Neuron (in vitro differentiated cells): ENCODE results near the gene SMIM31.

Source experiments
- H2AFZ ChIP-seq: one replicate; pipeline ENCODE4 v1.6.1; 2013; ENCODE audit warnings: low read depth, mild to moderate bottlenecking, inconsistent platforms, low read length, moderate library complexity
- H3K27me3 ChIP-seq: one replicate; pipeline ENCODE4 v1.6.1; 2013; ENCODE audit warnings: low read length; ENCODE audit not compliant: insufficient read depth
- H3K36me3 ChIP-seq: one replicate; pipeline ENCODE4 v1.6.1; 2013; ENCODE audit warnings: low read length; ENCODE audit not compliant: insufficient read depth
- H3K4me1 ChIP-seq: one replicate; pipeline ENCODE4 v1.6.1; 2013; ENCODE audit warnings: low read length; ENCODE audit not compliant: insufficient read depth
- H3K4me3 ChIP-seq: 2 replicates; pipeline ENCODE4 v1.5.1; 2013; ENCODE audit warnings: mild to moderate bottlenecking, low read length, moderate library complexity
- H3K9me3 ChIP-seq: one replicate; pipeline ENCODE4 v1.6.1; 2013; ENCODE audit warnings: low read length

SMIM31 gene

DNA sequence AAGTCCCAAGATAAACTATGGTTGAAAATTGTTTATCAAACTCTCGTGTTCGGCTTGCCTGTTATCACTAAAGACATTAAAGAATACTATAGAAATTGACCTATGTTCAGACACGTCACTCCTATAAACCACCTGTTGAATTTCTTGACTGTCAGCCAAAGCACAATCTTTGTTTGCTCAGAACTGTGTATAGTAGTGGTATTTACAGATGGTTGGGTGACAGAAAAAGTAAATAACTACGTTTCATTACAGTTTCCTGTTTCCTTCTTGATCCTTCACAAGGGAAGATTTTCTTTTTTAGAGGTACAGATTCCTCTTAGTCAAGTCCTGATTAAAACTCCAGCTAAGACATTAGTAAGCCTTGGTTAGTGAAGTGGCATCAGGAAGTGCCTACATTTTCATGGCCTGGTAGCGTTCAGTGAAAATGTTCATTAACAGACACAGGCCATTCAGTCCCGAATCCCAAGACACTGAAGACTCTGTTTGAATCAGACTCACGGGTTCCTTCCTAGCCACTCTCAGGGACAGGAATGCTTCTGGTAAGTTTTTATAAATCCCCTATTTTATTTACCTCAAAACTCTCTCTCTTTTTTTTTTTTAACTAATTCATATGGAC lies at the start of gene SMIM31:
Gene SMIM31 (plus strand): TSS at position 259 of the 616 bp plus-strand sequence. CDS start 16,313 bp downstream, outside the sequence.
- Histone ChIP-seq H3K27me3 (no peaks in the 10 kb centered on the region), H3K4me3 (no peak within 1 kb of the TSS), H3K9me3 (no peaks in the 10 kb centered on the region), H3K36me3 (no peaks in the 10 kb centered on the region), H3K4me1 (no peaks in the 10 kb centered on the region), H2AFZ (no peak within 1 kb of the TSS)

DNA sequence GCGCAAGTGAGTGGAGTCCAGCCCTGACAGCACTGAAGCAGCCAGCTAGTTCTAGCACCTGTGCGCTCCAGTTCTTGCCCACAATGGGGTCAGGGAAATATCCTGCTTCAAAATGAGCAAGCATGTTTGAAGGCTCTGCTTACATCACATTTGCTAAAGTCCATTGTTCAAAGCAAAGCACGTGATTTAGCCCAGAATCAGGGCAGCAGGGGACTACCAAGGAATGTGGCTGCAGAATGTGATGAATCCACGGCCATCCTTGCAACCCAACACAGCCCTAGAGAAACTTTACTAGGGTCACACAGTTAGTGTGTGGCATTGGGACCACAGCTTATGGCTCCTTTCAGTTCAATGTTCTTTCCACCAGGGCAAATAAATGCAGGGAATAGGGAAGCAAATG lies 47.3 kb upstream of the SMIM31 start:
- Histone ChIP-seq H3K9me3 (no peaks in the 10 kb centered on the region), H3K27me3 (no peaks in the 10 kb centered on the region), H3K4me3 (no peak overlapping the region), H3K36me3 (no peaks in the 10 kb centered on the region), H2AFZ (no peak overlapping the region), H3K4me1 (no peaks in the 10 kb centered on the region)

DNA sequence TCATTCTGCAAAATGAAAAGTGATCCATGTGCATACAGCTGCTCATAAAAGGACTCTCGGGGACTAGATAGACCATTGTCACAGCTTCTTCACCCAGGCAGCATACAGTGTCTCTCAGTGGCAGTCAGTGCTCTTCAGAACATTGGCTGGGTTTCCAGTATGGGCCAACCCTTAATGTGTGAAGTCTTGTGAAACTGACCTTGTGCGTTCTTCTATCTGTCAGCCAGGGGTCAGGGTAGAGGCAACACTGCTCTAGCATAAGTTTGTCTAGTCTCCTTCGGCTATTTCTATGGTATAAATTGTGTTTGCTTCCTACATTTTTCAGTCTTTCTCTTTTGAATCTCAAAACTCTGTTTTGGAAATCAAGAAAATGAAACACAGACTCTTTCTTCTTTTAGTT lies 37.0 kb upstream of the SMIM31 start:
- H2AFZ ChIP-seq = no peak overlapping the region
- H3K4me1 ChIP-seq = no peaks in the 10 kb centered on the region
- no peaks in the 10 kb centered on the region for H3K9me3 ChIP-seq
- H3K27me3 ChIP-seq = no peaks in the 10 kb centered on the region
- no peak overlapping the region for H3K4me3 ChIP-seq
- H3K36me3 ChIP-seq = no peaks in the 10 kb centered on the region

DNA sequence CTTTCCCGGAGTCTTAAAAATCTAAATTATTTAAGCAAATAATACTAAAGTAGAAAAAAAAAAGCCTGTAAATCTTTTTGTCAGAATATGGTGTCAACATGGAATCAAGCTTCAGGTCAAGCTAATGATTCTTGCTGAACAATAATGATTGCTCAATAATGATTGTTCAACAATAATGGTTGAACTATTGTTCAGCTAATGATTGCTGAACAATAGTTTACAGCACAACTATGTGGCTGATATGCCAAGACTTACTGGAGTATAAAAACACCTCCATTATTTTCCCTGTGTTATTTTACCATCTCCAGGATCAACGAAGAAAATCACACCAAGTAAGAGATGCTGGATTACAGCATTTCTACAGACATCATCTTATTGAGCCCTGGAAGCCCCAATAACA lies 35.1 kb upstream of the SMIM31 start:
- H3K9me3 ChIP-seq = no peaks in the 10 kb centered on the region
- no peaks in the 10 kb centered on the region for H3K4me1 ChIP-seq
- no peaks in the 10 kb centered on the region for H3K27me3 ChIP-seq
- H3K4me3 ChIP-seq = no peak overlapping the region
- H2AFZ ChIP-seq = no peak overlapping the region
- H3K36me3 ChIP-seq = no peaks in the 10 kb centered on the region

DNA sequence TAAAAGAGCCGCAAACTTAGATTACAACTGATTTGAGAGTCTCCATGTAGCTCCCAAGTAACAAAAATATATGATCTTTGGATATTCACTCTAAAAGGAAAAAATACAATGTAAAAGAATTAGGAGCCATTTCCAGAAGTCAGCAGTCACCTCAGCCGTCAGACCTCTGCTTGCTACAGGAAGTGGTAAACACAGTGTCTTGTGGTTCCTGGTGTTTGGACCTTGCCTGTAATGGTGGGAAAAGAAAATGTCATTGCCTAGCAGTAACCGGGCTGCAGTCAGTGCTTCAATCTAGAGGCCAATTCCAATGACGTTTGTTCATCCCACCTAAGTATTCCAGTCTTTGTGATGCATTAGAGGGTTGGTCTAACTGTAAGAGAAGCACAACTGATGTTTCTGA lies 28.9 kb upstream of the SMIM31 start:
- Histone ChIP-seq H3K27me3 (no peaks in the 10 kb centered on the region), H3K36me3 (no peaks in the 10 kb centered on the region), H3K9me3 (no peaks in the 10 kb centered on the region), H2AFZ (no peak overlapping the region), H3K4me1 (no peaks in the 10 kb centered on the region), H3K4me3 (no peak overlapping the region)

DNA sequence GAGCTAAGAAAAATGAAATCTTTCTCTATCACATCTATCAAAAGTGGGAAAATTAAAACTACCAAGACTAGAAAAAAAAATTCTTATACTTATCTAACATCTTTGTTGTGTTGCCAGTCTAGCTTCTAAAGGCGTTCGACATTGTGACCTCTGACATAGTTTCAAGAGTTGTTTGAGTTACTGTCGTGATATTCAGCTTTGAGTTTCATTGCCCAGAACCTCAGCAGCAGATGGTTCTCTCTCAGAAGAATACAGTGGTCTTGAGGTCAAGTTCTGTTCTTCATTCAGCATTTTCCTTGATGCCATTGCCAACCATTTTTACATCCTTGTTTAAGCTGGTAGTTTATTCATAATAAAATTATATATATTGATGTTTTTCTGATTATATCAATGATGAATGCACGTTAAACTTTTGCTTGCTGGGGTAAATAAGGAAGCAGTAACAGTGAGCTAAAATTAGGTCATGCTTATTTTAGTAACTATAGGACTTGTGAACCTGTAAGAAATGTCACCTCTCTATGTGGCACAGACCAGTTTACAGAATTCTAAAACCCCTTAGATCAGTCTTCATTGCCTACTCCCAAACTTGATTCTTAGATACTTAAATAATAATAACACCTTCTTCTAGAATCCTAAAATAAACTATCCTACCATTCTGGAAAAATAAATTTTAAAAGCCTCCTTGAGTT lies 23.1 kb upstream of the SMIM31 start:
- Histone ChIP-seq H3K4me1 (no peaks in the 10 kb centered on the region), H3K36me3 (no peaks in the 10 kb centered on the region), H2AFZ (no peak overlapping the region), H3K9me3 (no peaks in the 10 kb centered on the region), H3K27me3 (no peaks in the 10 kb centered on the region), H3K4me3 (no peak overlapping the region)

DNA sequence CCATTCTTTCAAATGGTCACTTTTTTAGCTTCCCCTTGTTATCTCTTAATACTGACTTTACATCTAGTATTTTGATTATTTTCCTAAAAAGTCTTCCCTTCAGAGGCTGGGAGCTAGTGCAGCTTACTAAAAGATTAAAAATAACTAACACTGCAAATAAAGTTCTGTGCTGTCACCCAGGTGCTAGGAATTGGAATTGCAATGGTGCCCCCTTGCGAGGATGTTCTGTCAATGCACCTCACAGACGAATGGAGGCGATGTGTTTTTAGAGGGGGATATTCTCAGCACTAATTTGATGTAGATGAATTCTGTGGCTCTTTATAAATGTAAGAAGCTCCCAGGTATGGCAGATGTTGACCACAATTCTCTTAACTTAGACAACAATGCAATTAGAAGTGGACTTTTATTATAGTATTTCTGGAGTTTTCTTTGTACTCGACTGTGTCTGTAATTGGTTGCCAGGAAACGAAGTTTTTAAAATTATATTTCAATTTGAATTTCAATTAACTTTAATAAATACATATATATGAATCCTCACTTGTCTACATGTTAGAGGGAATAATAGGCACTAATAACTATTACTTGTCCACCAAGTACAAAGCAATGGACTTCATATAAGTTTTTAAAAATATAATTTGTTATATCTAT lies 22.0 kb upstream of the SMIM31 start:
- Histone ChIP-seq H3K36me3 (no peaks in the 10 kb centered on the region), H3K4me1 (no peaks in the 10 kb centered on the region), H2AFZ (no peak overlapping the region), H3K27me3 (no peaks in the 10 kb centered on the region), H3K9me3 (no peaks in the 10 kb centered on the region), H3K4me3 (no peak overlapping the region)

DNA sequence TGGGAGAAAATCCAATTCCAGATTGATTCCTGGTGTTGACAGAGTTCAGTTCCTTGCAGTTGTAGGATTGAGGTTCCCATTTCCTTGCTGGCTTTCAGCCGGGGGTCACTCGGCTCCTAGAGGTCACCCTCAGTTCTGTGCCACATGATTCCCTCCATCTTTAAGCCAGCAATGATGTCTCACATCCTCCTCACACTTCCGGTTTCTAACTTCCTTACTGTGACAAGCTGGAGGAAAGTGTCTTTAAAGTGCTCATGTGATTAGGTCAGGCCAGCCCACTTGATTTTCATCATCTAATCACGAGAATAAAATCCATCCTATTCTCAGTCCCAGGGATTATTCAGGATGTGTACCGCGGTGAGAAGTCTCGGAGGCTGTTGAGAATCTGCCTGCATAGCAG lies 19.4 kb upstream of the SMIM31 start:
- no peaks in the 10 kb centered on the region for H3K9me3 ChIP-seq
- no peak overlapping the region for H2AFZ ChIP-seq
- no peaks in the 10 kb centered on the region for H3K4me1 ChIP-seq
- H3K36me3 ChIP-seq = no peaks in the 10 kb centered on the region
- no peaks in the 10 kb centered on the region for H3K27me3 ChIP-seq
- H3K4me3 ChIP-seq = no peak overlapping the region

DNA sequence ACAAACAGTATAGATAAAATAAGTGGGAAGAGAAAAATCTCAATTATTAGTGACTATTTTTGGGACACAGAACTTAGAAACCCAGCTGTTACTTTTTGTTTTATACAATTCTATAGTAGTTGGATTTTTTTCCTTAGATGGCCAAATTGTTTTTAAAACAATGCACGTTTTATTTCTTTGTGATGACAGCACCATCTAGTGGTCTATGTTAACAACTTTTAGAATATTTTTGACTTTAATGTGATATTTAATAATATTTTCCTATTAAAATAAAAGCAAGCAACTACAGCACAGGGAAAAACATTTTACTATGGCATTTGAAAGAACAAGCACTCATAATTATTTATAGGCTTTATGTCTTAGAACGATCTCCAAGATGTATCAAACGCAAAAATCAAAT lies 5.6 kb upstream of the SMIM31 start:
- Histone ChIP-seq H3K36me3 (no peaks in the 10 kb centered on the region), H3K4me3 (no peak overlapping the region), H3K27me3 (no peaks in the 10 kb centered on the region), H3K4me1 (no peaks in the 10 kb centered on the region), H2AFZ (no peak overlapping the region), H3K9me3 (no peaks in the 10 kb centered on the region)

DNA sequence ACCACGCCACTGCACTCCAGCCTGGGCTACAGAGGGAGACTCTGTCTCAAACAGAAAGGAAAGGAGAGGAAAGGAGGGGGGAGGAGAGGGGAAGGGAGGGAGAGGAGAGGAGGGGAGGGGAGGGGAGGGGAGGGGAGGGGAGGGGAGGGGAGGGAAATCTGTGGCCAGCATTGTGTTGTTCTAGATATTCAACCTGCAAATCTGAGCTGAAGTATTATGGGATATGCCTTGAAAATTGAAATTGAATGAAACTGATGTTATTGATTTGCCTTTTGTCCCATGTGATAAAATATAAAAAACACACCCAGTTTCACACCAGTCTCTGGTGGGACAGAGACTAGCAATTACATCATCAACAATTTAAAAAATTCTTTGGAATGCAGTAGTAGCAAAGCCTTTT lies 1.5 kb downstream of the SMIM31 start:
- Histone ChIP-seq H3K9me3 (no peaks in the 10 kb centered on the region), H2AFZ (no peak overlapping the region), H3K4me3 (no peak overlapping the region), H3K36me3 (no peaks in the 10 kb centered on the region), H3K27me3 (no peaks in the 10 kb centered on the region), H3K4me1 (no peaks in the 10 kb centered on the region)

DNA sequence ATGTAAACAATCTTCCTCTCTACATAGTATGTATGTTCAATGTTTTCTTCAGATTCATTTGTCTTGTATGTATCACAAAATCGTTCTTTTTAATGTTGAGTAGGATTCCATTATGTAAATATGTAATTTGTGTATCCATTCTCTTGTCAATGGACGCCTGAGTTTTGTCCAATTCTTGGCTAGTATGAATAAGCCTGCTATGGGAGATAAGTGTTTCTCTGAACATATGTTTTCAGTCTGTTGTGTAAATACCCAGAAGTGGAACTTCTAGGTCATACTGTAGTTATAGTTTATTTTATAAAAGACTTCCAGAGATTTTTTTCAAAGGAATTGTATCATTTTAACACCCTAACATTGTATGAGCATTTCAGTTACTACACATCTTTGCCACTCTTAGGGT lies 2.8 kb downstream of the SMIM31 start:
- Histone ChIP-seq H3K4me1 (no peaks in the 10 kb centered on the region), H2AFZ (no peak overlapping the region), H3K4me3 (no peak overlapping the region), H3K9me3 (no peaks in the 10 kb centered on the region), H3K27me3 (no peaks in the 10 kb centered on the region), H3K36me3 (no peaks in the 10 kb centered on the region)

DNA sequence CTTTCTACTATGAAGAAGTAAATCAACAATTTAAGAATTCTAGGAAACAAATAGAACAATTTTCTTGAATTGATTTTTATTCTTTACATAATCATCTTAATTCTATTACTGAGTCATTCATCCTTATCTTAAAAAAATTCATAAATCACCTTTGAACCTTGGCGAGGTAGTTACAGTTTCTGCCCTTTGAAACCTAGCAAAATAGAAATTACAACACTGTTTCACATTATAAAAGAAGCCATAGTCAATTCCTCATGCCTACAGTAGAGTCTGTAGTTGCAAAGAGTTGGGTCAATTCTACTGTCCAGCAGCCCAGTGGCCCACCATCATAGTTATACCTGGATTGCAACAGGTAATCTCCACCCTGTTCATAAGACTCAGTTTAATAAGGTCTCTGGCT lies 7.3 kb downstream of the SMIM31 start:
- no peak overlapping the region for H3K4me3 ChIP-seq
- no peaks in the 10 kb centered on the region for H3K9me3 ChIP-seq
- no peak overlapping the region for H2AFZ ChIP-seq
- H3K36me3 ChIP-seq = no peaks in the 10 kb centered on the region
- no peaks in the 10 kb centered on the region for H3K4me1 ChIP-seq
- H3K27me3 ChIP-seq = no peaks in the 10 kb centered on the region

DNA sequence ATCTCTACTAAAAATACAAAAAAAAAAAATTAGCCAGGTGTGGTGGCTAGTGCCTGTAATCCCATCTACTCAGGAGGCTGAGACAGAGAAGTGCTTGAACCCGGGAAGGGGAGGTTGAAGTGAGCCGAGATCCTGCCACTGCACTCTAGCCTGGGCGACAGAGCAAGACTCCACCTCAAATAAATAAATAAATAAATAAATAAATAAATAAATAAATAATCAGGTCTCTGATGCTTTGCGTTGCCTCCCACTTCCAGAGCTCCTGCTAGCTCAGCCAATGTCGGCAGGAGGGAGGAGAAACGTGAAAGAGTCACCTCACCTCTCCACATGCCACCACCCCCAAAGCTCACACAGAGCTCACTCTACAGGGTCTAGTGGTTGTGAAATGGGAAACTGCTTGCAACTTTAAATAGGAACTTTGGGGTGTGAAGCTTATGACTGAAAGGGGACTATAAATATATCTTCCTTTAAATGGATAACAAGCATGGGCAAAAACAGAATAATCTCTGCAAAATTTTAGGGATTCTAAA lies 7.9 kb downstream of the SMIM31 start:
- Histone ChIP-seq H3K27me3 (no peaks in the 10 kb centered on the region), H2AFZ (no peak overlapping the region), H3K36me3 (no peaks in the 10 kb centered on the region), H3K9me3 (no peaks in the 10 kb centered on the region), H3K4me3 (no peak overlapping the region), H3K4me1 (no peaks in the 10 kb centered on the region)
